HG02970 (cell line): ENCODE data around the gene PHF1.
A peak's percentile ranks its signal among the peaks of the same experiment; 100 is the strongest.

Source experiments
- ATAC-seq: cut with Tn5 transposase; IDR thresholded peaks from one replicate; pipeline ENCODE4 v1.9.1; 2021; ENCODE audit warnings: mild to moderate bottlenecking, moderate library complexity, moderate number of reproducible peaks; ENCODE audit not compliant: unreplicated experiment, low FRiP score

Gene PHF1

DNA sequence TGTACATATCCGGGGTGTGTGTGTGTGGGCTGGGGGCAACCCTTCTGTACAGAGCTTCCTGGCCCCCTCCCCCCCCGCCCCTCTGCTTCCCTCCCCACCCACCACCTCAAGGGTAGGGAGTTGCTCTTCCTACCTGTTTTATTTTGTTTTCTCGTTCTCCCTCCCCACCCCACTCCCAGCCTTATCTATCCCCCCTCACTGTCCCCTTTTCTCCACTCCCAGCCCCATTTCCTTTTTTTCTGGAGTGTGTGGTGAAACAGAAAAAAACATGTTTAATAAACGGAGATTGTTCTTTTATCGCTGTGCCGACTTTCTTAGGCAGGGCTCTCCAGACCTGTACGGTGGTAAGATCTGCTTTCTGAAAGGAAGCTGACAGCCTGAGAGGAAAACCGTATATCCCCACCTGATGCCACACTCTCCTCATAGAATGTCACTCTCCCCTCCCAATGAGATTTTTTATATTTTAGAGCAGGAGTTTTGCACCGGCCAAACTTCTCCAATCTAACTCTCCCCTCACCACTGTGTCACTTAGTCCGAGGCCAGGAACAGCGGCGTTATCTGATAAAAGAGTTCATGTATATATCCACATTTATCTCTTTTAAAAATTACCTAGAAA lies 42.7 kb downstream of the PHF1 start:
- no peak for ATAC-seq

GRCh38 chr6:33454009-33454946 lies 43.5 kb downstream of the PHF1 start, which contains the start of gene ZBTB9:
Gene ZBTB9 (plus strand): TSS chr6:33454576. CDS start chr6:33455101, 525 bp downstream.
- peak; percentile 93 for ATAC-seq

GRCh38 chr6:33455051-33455450 lies 44.2 kb downstream of the PHF1 start:
- ATAC-seq, result no peak

- no peak for ATAC-seq
Measured at GRCh38 chr6:33456156-33456555, 45.3 kb downstream of the PHF1 start.

GRCh38 chr6:33458676-33459075 lies 47.9 kb downstream of the PHF1 start:
- ATAC-seq, result no peak

DNA sequence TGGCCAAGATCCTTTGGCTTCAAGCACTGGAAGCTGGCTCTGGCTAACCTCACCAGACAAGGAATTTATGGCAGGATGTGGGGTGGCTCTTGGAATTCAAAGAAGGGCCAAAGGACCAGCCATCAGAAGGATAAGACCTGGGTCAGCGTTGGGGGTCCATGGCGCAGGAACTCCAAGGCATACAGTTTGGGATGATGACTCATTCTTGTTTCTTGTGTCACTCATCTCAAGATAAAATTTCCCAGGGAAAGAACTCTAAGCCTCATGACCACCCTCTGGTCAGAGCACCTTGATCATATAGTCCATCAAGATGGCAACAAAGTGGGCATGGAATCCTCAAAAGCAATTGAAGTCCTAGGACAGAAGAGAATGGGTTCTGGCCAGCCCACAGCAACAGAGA lies 48.4 kb downstream of the PHF1 start:
- ATAC-seq, result no peak
